ENCODE measurements around the gene SLC10A7.

DNA sequence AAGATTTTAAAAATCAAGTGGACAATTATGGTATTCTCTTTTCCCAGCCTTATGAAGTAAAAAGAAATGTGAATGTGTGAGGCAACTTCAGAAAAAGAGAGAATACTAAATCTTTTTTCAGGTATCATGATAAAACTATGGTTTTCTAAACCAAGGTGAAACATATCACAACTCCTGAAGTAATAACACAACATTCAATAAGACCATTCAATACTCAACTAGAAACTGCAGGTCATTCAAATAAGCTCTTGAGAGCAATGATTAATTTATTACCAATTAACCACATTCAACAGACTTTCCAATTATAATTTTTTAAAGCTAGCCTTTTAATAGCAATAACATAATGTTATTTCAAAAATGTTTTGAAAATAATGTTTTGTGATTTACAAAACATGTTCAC lies 35.8 kb downstream of the SLC10A7 start:
- no peak for TF ChIP-seq EP300 (IDR thresholded peaks at IDR 0.05)
- TF ChIP-seq, protein P1, sequence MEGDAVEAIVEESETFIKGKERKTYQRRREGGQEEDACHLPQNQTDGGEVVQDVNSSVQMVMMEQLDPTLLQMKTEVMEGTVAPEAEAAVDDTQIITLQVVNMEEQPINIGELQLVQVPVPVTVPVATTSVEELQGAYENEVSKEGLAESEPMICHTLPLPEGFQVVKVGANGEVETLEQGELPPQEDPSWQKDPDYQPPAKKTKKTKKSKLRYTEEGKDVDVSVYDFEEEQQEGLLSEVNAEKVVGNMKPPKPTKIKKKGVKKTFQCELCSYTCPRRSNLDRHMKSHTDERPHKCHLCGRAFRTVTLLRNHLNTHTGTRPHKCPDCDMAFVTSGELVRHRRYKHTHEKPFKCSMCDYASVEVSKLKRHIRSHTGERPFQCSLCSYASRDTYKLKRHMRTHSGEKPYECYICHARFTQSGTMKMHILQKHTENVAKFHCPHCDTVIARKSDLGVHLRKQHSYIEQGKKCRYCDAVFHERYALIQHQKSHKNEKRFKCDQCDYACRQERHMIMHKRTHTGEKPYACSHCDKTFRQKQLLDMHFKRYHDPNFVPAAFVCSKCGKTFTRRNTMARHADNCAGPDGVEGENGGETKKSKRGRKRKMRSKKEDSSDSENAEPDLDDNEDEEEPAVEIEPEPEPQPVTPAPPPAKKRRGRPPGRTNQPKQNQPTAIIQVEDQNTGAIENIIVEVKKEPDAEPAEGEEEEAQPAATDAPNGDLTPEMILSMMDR (IDR thresholded peaks at IDR 0.05): no peak
- no peak for TF ChIP-seq POLR2AphosphoS5 (IDR thresholded peaks at IDR 0.05)
- no peak for TF ChIP-seq POLR2A (IDR thresholded peaks at IDR 0.05)
